ENCODE results near the gene STARD9.
"Not testable (repeated sequence)": the region's sequence is repeated elsewhere in the genome, so short reads cannot be mapped to it uniquely, and the experiment has no call there.

The STARD9 gene

DNA sequence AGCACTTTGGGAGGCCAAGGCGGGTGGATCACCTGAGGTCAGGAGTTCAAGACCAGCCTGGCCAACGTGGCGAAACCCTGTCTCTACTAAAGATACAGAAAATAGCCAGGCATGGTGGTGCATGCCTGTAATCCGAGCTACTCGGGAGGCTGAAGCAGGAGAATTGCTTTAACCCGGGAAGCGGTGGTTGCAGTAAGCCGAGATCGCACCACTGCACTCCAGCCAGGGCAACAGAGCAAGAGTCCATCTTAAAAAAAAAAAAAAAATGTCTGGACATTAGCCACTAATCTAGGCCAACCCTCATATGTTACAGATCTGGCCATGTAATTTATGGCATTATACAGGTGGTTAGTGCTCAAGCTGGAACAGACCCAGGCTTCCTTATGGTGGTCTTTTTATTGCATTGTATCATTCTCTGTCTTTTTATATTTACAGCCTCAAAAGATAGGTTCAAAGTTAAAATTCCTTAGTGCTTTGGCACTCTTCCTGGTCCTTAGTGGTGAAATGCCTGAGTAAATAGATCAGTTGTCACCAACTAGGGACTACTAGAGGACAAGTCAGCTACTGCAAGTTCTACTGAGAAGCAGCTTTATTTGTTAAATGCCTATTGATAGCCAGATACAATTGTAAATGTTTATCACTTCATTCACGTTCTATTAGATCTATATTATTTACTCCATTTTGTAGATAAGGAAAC, 16.0 kb downstream of the STARD9 start:
- no peak for DNase-seq

DNA sequence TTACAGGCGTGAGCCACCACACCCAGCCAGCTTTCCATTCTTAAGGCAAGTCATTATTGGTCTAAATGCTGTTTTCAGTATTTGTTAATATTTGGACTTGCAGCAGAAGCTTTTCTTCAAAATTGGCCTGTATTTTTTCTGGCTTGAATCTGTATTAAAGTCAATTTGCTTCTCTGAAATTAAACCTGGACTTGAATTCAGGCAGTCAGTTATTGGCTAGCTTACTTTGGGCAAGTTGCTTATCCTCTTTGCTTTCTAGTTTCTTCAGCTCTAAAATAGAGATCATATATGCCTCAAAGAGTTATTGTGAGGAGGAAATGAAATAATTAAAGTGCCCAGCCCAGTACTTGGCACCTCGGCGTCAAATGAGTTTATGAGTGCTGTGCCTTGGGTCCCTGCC, 17.3 kb downstream of the STARD9 start:
- DNase-seq = no peak

DNA sequence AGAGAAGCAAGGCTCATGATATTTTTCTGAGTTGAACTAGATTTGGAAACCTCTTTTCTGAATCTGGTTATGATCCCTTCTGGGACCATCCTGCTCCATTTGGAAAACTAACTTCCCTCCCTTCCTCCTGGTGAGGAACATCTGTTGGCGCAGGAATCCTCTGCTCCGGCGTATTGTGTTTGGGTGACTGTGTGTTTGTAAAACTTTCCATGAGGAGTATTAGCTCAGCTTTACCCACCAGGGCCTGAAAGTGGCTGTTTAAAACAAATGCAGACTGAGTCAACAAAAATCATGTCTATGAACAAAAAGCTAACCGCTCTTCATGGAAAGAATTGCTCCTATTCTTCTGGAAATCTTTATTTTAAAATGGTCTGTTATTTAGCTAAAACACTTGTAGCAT, 17.7 kb downstream of the STARD9 start:
- DNase-seq = no peak

DNA sequence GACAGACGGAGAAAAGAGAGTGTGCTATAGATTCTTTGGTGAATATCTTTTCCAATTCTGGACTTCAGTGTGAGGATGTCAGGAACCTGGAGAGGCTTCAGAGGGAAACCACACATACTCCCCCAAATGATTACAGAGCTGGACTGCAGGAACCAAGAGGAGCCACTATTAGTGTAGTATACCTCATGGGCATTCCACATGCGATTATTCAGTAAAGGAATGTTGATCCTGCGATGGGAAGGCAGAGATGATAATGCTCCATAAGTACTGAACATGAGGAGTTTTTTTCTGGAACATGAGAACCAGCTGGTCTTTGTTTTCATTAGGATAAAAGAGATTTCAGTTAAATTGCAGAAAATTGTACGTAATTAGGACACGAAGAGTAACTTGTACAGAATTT, 18.7 kb downstream of the STARD9 start:
- DNase-seq = no peak

DNA sequence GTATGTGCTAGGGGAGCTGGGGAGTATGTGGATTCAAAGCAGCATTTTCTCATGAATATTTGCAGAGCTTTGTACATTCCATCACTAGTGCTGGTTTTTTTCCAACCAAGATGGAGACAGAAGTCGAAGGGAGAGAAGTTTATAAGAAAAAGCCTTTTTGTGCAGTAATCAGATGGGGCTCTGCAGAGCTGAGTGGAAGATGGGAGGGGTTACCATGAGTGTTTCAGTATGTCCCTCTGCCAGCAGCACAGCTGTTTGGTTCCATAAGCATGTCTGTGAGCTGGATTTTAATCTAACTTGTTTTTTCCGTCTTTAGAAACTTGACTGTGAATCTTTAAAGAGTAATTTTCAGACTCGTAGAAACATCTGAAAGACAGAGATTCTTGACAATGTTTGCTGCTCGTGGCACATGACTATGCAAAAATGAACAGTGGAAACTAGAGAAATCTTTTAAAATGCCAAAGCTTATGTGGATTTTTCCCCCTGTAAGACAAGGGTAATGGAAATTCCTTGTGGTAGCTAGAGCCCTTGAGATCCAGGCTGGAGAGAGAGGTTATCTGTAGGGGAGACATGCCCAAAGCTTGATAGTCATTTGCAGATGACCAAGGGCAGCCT, 20.3 kb downstream of the STARD9 start:
- no peak for DNase-seq

DNA sequence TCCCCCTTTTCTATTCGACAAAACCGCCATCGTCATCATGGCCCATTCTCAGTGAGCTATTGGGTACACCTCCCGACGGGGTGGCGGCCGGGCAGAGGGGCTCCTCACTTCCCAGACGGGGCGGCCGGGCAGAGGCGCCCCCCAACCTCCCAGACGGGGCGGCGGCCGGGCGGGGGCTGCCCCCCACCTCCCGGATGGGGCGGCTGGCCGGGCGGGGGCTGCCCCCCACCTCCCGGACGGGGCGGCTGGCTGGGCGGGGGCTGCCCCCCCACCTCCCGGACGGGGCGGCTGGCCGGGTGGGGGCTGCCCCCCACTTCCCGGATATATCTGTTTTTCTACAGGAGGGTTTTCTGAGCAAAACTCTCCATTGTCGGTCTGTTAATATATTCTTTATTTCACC, 25.9 kb downstream of the STARD9 start:
- DNase-seq = not testable (repeated sequence)

DNA sequence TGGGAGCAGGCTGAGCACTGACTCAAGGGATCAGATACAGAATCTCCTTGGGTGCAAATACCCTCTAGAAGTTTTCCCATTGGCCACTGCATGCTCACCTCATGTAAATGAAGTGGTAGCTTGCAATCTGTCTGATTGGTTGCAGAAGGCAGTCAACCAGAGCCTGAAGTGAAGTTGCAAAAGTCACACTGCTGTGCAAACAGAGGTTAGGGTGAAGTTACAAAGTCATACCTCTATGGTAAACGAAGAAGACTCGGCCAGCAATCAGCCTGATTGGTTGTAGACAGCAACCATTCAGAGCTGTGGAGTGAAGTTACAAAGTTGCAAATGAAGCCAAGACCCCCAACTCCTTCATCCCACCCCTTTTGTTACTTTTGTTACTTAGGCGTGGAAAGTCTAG, 27.1 kb downstream of the STARD9 start:
- DNase-seq = no peak

DNA sequence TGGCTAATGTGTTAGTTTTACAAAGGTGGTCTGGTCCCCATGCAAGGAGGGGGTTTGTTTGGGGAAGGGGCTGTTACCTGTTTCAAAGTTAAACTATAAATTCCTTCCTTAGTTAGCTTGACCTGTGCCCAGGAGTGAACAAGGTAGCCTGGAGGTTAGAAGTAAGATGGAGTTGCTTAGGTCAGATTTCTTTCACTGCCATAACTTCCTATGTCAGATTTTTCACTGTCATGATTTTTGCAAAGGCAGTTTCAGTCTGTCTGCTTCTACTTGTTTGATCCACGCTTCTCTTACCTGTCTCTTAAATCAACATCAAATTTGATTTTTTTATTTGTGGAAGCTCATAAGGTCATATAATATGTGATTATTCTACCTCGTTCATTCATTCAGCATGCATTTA, 28.6 kb downstream of the STARD9 start:
- no peak for DNase-seq

DNA sequence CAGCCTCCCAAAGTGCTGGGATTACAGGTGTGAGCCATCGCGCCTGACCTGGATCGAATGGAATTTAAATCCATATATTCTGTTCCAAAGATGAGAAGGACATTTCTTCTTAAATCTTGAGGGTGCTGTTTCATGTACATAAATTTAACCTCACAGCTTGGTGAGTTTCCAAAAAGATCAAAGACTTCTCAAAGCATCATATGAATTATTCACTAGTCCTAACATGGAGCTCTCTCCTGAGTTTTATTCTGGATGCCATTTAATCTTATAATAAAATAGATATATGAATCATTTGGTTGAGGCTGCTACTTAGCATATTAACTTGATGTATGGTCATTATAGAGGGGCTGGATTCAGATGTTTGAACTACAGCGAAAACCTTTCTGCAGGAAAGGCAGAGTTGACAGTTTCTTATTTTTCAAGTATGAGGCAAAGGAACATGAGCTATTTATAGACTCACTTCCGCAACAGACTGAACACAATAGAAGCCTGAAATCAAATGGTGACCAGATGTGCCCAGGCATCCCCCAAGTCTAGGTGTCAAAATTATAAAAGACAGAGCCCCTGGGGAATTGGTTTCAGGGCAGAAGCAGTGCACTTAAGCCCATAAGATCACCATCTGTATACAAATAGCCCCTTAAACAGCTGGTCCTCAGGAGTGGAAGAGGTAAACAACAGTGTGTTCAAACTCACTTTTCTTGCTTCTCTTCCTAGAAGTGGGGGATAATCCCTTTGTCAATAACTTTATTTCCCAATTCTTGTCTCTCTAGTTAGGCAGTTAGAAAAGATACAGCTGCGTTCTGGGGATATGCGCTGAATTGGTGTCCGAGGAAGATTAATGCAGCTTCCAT, 29.7 kb downstream of the STARD9 start:
- no peak for DNase-seq

DNA sequence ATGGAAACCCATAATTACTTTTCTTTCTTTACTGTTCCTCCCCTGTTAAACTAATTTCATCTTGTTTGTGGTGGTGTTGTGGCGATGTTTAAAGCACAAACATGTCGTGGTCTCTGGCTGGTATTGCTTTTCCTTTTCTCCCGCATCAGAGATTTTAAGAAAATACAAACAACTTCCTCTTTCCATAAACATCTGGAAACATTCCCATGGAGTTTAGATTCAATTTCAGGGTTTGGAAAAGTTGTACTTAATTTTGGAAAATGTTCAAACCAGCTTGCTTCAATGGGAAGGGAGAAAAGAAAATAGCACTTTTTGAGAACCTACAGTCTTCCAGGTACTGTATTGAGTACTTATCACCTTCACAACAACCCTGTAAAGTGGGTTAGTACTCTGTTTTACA, 30.4 kb downstream of the STARD9 start:
- DNase-seq = no peak

DNA sequence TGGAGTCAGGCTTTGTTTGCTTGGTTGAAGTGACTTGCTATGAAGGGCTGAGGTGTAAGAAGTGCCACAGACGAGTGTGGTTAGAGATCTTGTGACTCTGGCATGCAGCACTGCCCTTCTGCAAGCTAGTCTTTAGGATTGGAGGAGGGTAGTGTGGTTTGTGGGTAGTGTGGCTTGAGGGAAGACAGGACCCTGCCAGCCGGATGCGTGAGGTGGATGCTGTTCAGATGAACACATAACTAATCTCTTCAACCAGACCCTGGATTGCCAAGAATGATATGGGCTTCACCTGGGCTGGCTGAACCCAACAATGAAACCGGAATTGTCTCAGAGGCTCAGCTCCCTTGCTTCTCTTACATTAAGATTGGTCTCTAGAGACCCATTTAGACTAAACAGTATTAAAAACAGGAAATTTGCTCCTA, 32.7 kb downstream of the STARD9 start:
- no peak for DNase-seq

DNA sequence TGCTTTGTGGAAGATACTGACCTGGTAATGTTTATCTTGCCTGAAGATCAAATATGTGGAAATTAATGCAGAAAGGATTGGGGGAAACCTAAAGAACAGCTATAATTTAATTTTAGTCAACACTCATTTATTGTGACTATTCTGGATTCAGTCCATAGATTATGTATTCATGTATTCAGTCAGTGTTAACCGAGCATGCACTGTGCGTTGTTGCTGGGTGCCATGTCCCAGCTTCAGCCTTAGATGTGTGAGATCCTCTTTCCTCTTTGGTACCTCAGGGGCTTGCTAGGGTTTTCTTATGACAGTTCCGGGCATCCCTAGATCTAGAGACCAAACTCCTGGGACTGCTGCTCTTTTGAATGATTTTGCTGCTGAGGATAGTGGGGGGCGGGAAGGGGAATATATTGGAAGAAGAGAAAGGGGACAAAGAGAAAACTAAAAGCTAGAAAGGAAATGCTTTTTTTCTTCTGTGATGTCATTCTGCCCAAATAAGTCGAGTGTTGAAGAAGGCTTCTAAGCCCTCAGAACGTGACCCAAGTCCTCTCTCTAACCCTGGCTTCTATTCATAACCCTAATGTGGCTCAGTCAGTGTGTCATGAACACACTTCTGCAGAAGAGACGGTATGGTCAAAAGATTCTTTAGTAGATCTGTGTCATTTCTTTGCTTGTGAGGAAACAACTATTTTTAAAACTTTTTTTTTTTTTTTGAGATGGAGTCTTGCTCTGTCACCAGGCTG, 33.5 kb downstream of the STARD9 start:
- DNase-seq = no peak

DNA sequence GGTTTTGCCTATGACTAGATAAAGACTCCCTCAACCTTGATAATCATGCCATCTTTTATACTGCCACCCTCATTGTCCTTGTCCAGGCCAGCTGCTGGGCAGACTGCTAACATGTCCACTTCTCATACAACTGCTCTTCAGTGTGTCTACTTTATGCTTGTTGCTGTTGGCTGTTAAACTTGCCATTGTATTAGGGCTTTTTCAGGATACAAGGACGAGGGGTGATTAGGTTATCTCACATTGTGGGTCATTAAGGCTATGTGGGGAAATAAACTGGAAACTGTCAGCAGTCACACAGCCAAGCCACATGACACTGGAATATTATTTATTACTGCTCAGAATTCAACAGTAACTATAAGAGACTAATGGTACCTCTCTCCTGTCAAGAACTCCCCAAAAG, 36.1 kb downstream of the STARD9 start:
- no peak for DNase-seq

DNA sequence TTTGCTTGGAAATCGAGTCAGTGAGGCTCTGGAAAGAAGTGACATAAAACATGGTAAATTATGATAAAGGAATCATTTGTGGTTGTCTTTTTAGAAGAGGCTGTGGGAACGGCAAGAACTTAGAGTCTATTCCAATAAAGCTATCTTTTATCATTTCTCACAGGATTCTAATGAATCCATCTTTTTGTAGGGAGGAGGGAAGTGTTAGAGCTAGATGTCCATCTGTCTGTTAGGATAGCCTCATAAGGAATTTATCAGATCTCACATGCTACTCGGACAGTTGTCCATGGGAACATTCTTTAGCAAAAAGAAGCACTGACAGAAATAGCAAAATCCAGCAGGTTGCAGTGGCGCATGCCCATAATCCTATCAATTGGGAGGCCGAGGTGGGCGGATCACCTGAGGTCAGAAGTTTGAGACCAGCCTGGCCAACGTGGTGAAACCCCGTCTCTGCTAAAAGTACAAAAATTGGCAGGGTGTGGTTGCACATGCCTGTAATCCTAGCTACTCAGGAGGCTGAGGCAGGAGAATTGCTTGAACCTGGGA, 37.0 kb downstream of the STARD9 start:
- DNase-seq = no peak

DNA sequence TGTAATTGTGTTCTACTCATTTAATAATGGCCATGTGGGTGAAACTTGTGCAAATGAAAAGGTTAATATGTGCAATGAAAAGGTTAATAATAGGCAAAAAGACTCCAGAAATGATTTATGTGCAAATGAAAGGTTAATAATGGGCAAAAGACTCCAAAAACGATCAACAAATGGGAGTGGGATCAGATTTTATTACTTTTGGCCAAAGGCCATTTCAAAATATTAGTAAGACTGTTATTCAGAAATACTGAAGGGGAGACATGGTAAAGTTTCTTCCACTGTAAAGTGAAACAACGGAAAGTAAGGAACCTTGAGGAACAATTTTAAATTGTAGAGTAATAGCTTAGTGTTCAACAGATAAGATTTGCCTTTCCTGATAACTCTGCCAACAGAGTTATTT, 40.7 kb downstream of the STARD9 start:
- no peak for DNase-seq

DNA sequence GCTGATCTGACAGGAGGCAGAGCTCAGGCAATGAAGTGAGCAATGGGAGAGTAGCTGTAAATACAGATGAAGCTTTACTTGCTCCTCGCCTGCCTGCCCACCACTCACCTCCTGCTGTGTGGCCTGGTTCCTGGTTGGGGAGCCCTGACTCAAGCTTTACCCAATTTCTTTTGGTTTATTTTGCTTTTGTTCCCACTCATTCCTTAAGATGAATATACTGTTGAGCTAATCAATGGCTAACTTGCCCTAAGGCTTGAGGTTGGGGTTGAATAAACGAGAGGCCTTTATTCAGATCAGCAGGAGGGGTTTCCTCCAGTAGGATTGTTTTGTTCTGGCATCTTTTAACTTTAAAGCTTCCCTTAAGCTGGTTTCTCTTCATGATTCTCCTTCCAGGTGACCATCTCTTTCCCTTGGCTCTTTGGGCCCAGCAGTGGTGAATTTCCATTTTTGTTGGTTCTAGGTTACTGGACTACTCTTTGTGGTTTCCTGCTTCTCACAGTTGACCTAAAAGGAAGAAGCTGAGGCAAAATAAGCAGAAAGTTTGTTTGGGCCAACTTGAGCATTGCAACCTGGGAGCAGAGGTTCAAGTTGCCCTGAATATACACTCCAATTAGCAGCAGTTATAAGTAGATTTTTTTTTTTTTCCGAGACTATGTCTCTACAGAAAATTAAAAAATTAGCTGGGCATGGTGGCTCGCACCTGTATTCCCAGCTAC, 44.4 kb downstream of the STARD9 start:
- DNase-seq = no peak

DNA sequence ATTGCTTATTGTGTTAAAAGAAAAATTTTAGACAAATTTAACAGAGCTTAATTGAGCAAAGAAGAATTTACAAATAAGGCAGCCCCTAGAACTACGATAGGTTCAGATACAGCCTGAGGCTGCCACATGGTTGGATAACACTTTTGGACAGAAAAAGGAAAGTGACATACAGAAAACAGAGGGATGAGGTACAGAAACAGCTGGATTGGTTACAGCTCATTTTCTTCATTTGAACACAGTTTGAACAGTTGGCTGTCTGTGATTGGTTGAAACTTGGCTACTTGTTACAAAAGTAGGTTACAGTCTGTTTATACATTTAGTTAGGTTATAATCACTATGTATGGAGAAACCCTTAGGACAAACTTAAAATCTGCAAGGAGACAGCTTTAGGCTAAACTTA, 46.0 kb downstream of the STARD9 start:
- no peak for DNase-seq

DNA sequence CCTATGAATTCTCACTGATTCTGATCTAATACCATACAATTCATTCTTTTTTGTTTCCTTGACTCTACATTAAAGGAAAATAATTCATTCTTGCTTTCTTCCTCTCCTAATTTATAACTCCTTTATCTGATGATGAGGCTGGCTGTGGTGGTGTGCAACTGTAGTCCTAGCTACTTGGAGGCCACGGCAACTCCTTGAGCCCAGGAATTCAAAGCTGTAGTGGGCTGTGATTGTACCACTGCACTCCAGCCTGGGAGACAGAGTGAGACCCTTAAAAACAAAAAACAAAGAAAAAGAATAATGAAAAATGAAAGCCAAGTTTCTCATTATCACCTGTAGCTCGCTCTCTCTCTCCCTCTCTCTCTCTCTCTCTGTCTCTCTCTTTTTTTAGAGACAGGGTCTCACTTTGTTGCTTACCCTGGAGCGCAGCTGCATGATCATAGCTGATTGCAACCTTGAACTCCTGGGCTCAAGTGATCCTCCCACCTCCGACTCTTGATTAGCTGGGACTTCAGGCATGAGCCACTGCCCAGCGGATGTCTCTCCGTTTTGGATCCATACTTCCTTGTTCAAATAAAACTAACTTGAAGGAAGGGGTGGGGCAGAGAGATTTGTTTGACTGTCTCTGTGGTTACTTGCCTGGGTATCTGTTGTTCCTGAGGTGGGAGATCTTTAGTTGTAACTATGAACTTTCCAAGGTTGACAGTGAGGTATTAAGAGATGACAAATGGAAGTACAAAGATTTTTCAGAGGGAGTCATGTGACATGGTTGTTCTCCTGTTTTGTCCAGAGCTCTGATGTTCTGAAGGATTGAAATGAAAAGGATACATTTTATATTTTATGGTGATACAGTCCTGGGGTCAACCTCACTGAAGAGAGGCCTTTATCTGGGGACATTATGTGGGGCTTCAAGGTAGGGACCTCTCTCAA, 46.9 kb downstream of the STARD9 start:
- no peak for DNase-seq

DNA sequence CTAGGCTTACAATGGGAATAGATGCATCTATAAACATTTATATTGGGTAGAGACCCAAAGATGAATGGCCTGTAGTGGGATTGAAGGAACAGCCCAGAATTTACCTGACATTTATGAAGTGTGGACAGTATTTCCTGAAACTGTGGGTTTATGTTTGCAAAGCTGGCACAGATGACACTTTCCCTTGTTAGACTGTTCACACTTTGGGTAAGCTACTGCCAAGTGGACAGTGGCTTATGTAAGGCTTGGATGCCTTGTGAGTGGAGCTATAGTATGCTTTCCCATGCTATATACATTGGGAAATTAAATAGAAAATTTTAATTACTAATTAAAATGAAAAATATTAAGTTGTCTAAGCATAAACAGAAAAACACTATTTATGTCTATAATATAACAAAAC, 48.5 kb downstream of the STARD9 start:
- DNase-seq = no peak

DNA sequence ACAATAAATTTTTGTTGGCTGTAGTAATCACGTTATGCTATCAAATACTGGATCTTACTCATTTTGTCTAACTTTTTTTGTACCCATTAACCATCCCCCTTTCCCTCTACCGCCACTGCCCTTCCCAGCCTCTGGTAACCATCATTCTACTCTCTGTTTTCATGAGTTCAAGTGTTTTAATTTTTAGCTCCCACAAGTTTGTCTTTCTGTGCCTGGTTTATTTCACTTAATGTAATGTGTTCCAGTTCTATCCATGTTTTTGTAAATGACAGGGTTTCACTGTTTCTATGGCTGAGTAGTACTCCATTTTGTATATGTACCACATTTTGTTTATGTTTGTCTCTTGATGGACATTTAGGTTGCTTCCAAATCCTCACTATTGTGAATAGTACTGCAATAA, 52.1 kb downstream of the STARD9 start:
- no peak for DNase-seq

DNA sequence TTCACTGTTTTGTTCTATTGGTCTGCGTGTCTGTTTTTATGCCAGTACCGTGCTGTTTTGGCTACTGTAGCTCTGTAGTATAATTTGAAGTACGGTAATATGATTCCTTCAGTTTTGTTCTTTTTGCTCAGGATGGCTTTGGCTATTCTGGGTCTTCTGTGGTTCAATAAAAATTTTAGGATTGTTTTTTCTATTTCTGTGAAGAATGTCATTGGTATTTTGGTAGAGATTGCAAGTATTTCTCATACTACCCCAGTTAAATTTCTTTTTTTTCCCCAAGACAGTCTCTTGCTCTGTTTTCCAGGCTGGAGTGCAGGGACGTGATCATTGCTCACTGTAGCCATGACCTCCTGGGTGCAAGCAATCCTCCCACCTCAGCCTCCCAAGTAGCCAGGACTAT, 53.4 kb downstream of the STARD9 start:
- no peak for DNase-seq
